Measurements from ENCODE around the gene THEMIS. TPM values are rescaled to one million over a fixed set of nuclear protein-coding genes. Genes with fewer than 3 reads are reported as not detected.

THEMIS gene
- not detected in 2 replicates for total RNA-seq (ENCODE audit: low replicate concordance)

- Histone ChIP-seq H3K27me3 (no peaks in the 10 kb centered on the region), H3K4me3 (no peak within 1 kb of the TSS), H4K20me1 (ENCODE audit: low read depth) (no peaks in the 10 kb centered on the region), H3K4me1 (peaks cover 8% of the 10 kb centered on the region), H3K79me2 (ENCODE audit: low read depth) (no peaks in the 10 kb centered on the region), H3K36me3 (no peaks in the 10 kb centered on the region), H3F3A (ENCODE audit: low read depth) (no peaks in the 10 kb centered on the region), H2AFZ (replicated peaks) (no peak within 1 kb of the TSS), H3K9ac (no peak within 1 kb of the TSS), H3K4me2 (no peak within 1 kb of the TSS), H3K9me3 (ENCODE audit: low read depth) (no peaks in the 10 kb centered on the region), H3K27ac (no peak within 1 kb of the TSS)
- no peaks in the 10 kb centered on the region for H3K36me3 Mint-ChIP-seq
- no peaks in the 10 kb centered on the region for H3K4me1 Mint-ChIP-seq
- no peak within 1 kb of the TSS for H3K4me3 Mint-ChIP-seq
- H3K27me3 Mint-ChIP-seq (ENCODE audit: insufficient read depth, low read depth), result no peaks in the 10 kb centered on the region
- DNase-seq (ENCODE audit: low spot score), result no peak
- no peak for TF ChIP-seq CTCF (IDR thresholded peaks at IDR 0.05)
- no peak for TF ChIP-seq EZH2 (IDR thresholded peaks at IDR 0.05)
- TF ChIP-seq EZH2phosphoT487 (IDR thresholded peaks at IDR 0.05), result no peak
- H3K9me3 Mint-ChIP-seq, result no peaks in the 10 kb centered on the region
- no peak within 1 kb of the TSS for H3K27ac Mint-ChIP-seq
Observed at GRCh38 chr6:127900935-127901334, at the start of gene THEMIS. THEMIS (minus strand) TSS chr6:127901058; CDS start chr6:127900932, 126 bp downstream.

GRCh38 chr6:127949251-127949650, 48.4 kb upstream of the THEMIS start:
- Histone ChIP-seq H3K9ac (no peak overlapping the region), H3K79me2 (ENCODE audit: low read depth) (no peaks in the 10 kb centered on the region), H3K36me3 (no peaks in the 10 kb centered on the region), H3K27me3 (no peaks in the 10 kb centered on the region), H3K27ac (no peak overlapping the region), H3K4me2 (no peak overlapping the region), H4K20me1 (ENCODE audit: low read depth) (no peaks in the 10 kb centered on the region), H2AFZ (replicated peaks) (no peak overlapping the region), H3F3A (ENCODE audit: low read depth) (no peaks in the 10 kb centered on the region), H3K9me3 (ENCODE audit: low read depth) (no peaks in the 10 kb centered on the region), H3K4me1 (no peaks in the 10 kb centered on the region), H3K4me3 (no peak overlapping the region)
- H3K9me3 Mint-ChIP-seq, result no peaks in the 10 kb centered on the region
- no peaks in the 10 kb centered on the region for H3K36me3 Mint-ChIP-seq
- DNase-seq (ENCODE audit: low spot score), result no peak
- peaks cover 2% of the 10 kb centered on the region for H3K27me3 Mint-ChIP-seq (ENCODE audit: insufficient read depth, low read depth)
- no peaks in the 10 kb centered on the region for H3K4me1 Mint-ChIP-seq
- no peak overlapping the region for H3K4me3 Mint-ChIP-seq
- TF ChIP-seq EZH2 (IDR thresholded peaks at IDR 0.05) (no peak), CTCF (IDR thresholded peaks at IDR 0.05) (no peak), EZH2phosphoT487 (IDR thresholded peaks at IDR 0.05) (no peak)
- no peak overlapping the region for H3K27ac Mint-ChIP-seq

GRCh38 chr6:127946388-127946787, 45.5 kb upstream of the THEMIS start:
- Histone ChIP-seq H3K79me2 (ENCODE audit: low read depth) (no peaks in the 10 kb centered on the region), H3K27me3 (no peaks in the 10 kb centered on the region), H3K4me3 (no peak overlapping the region), H3K9ac (no peak overlapping the region), H4K20me1 (ENCODE audit: low read depth) (no peaks in the 10 kb centered on the region), H3K36me3 (no peaks in the 10 kb centered on the region), H3K4me1 (no peaks in the 10 kb centered on the region), H2AFZ (replicated peaks) (no peak overlapping the region), H3K27ac (no peak overlapping the region), H3F3A (ENCODE audit: low read depth) (no peaks in the 10 kb centered on the region), H3K4me2 (no peak overlapping the region), H3K9me3 (ENCODE audit: low read depth) (no peaks in the 10 kb centered on the region)
- Mint-ChIP-seq H3K27ac (no peak overlapping the region), H3K36me3 (no peaks in the 10 kb centered on the region), H3K4me3 (no peak overlapping the region), H3K27me3 (ENCODE audit: insufficient read depth, low read depth) (peaks cover 2% of the 10 kb centered on the region), H3K4me1 (peaks cover under 1% of the 10 kb centered on the region), H3K9me3 (no peaks in the 10 kb centered on the region)
- no peak for TF ChIP-seq CTCF (IDR thresholded peaks at IDR 0.05)
- no peak for TF ChIP-seq EZH2phosphoT487 (IDR thresholded peaks at IDR 0.05)
- TF ChIP-seq EZH2 (IDR thresholded peaks at IDR 0.05), result no peak
- no peak for DNase-seq (ENCODE audit: low spot score)
